NCI-H526 treated with DMSO at 0.1 percent for 48 hours (cell line): ENCODE measurements around the gene CITED1.

ENCODE experiments used
- DNase-seq: peaks from one replicate; lab custom pipeline; 2025; lab: John Stamatoyannopoulos, UW

The CITED1 gene

GRCh38 chrX:72308566-72309296 lies 3.0 kb upstream of the CITED1 start:
- peak; percentile 57 for DNase-seq

GRCh38 chrX:72308209-72308565 lies 2.5 kb upstream of the CITED1 start:
- DNase-seq: no peak

- DNase-seq: no peak
Measured at GRCh38 chrX:72307646-72308051, 1.9 kb upstream of the CITED1 start.

- peak; percentile 77 for DNase-seq
Measured at GRCh38 chrX:72306851-72307645, 1.3 kb upstream of the CITED1 start.

GRCh38 chrX:72306085-72306801 lies 529 bp upstream of the CITED1 start:
- DNase-seq: no peak

GRCh38 chrX:72304877-72305276 lies 837 bp downstream of the CITED1 start:
- no peak for DNase-seq

- no peak for DNase-seq
Measured at GRCh38 chrX:72301781-72302180, 3.9 kb downstream of the CITED1 start.

- no peak for DNase-seq
Measured at GRCh38 chrX:72299891-72300630, 5.7 kb downstream of the CITED1 start.

- no peak for DNase-seq
Measured at GRCh38 chrX:72297953-72298730, 7.6 kb downstream of the CITED1 start.

- DNase-seq: no peak
Measured at GRCh38 chrX:72296991-72297390, 8.7 kb downstream of the CITED1 start.

- DNase-seq: no peak
Measured at GRCh38 chrX:72295745-72296144, 10.0 kb downstream of the CITED1 start.

GRCh38 chrX:72294497-72294896 lies 11.2 kb downstream of the CITED1 start:
- DNase-seq: no peak

- no peak for DNase-seq
Measured at GRCh38 chrX:72282302-72282701, 23.4 kb downstream of the CITED1 start.

GRCh38 chrX:72280321-72280845 lies 25.3 kb downstream of the CITED1 start:
- DNase-seq: no peak

GRCh38 chrX:72276478-72276953 lies 29.2 kb downstream of the CITED1 start:
- DNase-seq: no peak

- DNase-seq: no peak
Measured at GRCh38 chrX:72274526-72274925, 31.2 kb downstream of the CITED1 start.

- no peak for DNase-seq
Measured at GRCh38 chrX:72273718-72274117, 32.0 kb downstream of the CITED1 start.

GRCh38 chrX:72272868-72273267 lies 32.8 kb downstream of the CITED1 start:
- no peak for DNase-seq

- DNase-seq: no peak
Measured at GRCh38 chrX:72271812-72272211, 33.9 kb downstream of the CITED1 start.

- no peak for DNase-seq
Measured at GRCh38 chrX:72271091-72271788, 34.5 kb downstream of the CITED1 start.
